ENCODE results near the gene CEPT1.

DNA sequence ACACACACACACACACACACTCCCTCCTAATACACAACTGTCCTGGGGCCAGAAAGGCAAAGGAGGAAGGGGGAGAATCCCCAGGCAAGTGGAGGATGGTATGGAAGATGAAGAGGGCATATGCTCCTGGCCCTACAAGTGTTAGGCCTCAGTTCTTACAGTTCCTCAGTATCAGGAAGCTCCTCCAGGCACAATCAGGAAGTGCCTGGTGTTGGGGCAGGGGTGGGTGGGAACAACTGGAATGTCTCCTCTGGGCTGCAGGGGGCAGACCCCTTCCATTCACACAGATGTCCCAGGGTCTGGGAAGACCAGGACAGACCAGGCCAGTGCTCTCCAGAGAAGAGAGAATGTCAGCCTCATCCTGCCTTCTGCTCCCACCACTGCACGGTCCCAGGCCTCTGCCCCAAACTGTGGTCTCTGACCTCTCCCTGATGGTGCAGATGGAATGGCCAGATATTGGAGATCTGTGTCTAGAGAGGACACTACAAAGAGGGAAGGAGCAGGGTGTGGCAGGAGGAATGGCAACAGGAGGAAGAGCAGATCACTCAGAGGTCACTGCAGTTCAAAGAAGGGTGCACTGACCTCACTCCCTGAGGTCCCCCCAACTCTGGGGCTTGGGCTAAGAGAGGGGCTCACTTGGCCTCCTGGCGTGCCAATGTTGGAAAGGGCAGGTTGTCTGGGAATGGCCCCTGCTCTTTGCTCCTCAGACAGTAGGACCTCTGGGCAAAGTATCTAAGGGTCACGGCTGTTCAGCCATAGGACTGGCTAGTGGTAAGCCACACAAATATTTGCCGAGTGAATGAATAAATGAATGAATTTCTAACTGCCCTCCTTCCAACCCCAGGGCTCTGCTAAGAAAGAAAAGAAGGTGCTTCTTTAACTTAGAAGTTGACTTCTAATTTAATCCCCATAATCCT, 62.9 kb downstream of the CEPT1 start:
- TF ChIP-seq CTCF (conservative IDR thresholded peaks at IDR 0.05) = 0 out of 2 replicates have a peak, but pooled peaks have one; percentile 30
- TF ChIP-seq EZH2 (IDR thresholded peaks at IDR 0.05; ENCODE audit: low read depth) = no peak
